A549 (cell line): ENCODE measurements around the gene CNBD2.

ENCODE experiments used
- CHD2 ChIP-seq: fragments of 150-350 bp; IDR thresholded peaks from 2 replicates; pipeline ENCODE4 v1.6.1; 2014; ENCODE audit warnings: low read length; ENCODE audit not compliant: partially characterized antibody
- POLR2A ChIP-seq: IDR thresholded peaks from 2 replicates; pipeline ENCODE4 v1.6.1; 2012; ENCODE audit warnings: mild to moderate bottlenecking, low read length
- RARB ChIP-seq: fragments of 250-450 bp; sonication (Bioruptor Pico); IDR thresholded peaks from 2 replicates; pipeline ENCODE4 v1.8.0; 2021; ENCODE audit warnings: mild to moderate bottlenecking, moderate library complexity
- RCOR1 ChIP-seq: fragments of 150-350 bp; IDR thresholded peaks from 2 replicates; pipeline ENCODE4 v1.6.1; 2014; ENCODE audit warnings: antibody characterized with exemption, low read length, low read depth
- RFX5 ChIP-seq: fragments of 450-650 bp; IDR thresholded peaks from 2 replicates; pipeline ENCODE4 v1.7.1; 2014; ENCODE audit warnings: antibody characterized with exemption, mild to moderate bottlenecking, moderate library complexity
- TF ChIP-seq, protein P1 (sequence below): fragments of >200 bp; sonication (Bioruptor Twin); formaldehyde crosslinking; IDR thresholded peaks from 3 replicates; pipeline ENCODE4 v1.5.1; 2016
- TF ChIP-seq, protein P2 (sequence below): fragments of 200-600 bp; sonication (generic); IDR thresholded peaks from 2 replicates; pipeline ENCODE4 v1.6.1; 2016; ENCODE audit warnings: antibody characterized with exemption, mild to moderate bottlenecking, moderate library complexity

DNA sequence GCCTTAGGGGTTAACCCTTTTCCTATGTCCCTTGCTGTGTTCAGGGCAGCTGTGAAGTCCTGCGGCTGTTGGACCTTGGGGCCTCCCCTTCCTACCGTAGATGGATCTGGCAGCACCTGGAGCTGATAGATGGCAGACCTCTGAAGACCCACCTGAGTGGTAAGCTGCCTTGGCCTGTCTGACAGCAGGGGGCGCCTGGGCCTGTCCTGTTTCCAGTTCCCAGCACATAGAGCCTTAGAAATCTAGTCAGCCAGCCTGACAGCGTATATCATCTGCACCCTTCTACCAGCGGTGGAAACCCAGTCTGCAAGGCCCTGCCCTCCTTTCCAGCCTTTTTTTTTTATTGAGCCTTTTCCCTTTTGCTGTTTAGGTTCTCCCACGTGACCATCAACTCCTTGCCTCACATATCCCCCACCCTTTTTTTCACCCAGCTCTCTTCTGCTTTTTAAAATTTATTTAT lies 26.6 kb downstream of the CNBD2 start:
- TF ChIP-seq, protein P1, sequence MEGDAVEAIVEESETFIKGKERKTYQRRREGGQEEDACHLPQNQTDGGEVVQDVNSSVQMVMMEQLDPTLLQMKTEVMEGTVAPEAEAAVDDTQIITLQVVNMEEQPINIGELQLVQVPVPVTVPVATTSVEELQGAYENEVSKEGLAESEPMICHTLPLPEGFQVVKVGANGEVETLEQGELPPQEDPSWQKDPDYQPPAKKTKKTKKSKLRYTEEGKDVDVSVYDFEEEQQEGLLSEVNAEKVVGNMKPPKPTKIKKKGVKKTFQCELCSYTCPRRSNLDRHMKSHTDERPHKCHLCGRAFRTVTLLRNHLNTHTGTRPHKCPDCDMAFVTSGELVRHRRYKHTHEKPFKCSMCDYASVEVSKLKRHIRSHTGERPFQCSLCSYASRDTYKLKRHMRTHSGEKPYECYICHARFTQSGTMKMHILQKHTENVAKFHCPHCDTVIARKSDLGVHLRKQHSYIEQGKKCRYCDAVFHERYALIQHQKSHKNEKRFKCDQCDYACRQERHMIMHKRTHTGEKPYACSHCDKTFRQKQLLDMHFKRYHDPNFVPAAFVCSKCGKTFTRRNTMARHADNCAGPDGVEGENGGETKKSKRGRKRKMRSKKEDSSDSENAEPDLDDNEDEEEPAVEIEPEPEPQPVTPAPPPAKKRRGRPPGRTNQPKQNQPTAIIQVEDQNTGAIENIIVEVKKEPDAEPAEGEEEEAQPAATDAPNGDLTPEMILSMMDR: peak; percentile 93
- TF ChIP-seq RARB (CRISPR knock-in tag) (no peak), POLR2A (no peak), RCOR1 (no peak), CHD2 (no peak), RFX5 (no peak)
- TF ChIP-seq, protein P2, sequence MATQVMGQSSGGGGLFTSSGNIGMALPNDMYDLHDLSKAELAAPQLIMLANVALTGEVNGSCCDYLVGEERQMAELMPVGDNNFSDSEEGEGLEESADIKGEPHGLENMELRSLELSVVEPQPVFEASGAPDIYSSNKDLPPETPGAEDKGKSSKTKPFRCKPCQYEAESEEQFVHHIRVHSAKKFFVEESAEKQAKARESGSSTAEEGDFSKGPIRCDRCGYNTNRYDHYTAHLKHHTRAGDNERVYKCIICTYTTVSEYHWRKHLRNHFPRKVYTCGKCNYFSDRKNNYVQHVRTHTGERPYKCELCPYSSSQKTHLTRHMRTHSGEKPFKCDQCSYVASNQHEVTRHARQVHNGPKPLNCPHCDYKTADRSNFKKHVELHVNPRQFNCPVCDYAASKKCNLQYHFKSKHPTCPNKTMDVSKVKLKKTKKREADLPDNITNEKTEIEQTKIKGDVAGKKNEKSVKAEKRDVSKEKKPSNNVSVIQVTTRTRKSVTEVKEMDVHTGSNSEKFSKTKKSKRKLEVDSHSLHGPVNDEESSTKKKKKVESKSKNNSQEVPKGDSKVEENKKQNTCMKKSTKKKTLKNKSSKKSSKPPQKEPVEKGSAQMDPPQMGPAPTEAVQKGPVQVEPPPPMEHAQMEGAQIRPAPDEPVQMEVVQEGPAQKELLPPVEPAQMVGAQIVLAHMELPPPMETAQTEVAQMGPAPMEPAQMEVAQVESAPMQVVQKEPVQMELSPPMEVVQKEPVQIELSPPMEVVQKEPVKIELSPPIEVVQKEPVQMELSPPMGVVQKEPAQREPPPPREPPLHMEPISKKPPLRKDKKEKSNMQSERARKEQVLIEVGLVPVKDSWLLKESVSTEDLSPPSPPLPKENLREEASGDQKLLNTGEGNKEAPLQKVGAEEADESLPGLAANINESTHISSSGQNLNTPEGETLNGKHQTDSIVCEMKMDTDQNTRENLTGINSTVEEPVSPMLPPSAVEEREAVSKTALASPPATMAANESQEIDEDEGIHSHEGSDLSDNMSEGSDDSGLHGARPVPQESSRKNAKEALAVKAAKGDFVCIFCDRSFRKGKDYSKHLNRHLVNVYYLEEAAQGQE: no peak
